ENCODE measurements around the gene GCN1. TPM values are rescaled to one million over a fixed set of nuclear protein-coding genes. Genes with fewer than 3 reads are reported as not detected.
"Not testable (repeated sequence)": the region's sequence is repeated elsewhere in the genome, so short reads cannot be mapped to it uniquely, and the experiment has no call there.

Gene GCN1
- total RNA-seq, 2 experiments from 2014 or later: 217 to 343 TPM

GRCh38 chr12:120199595-120200306 lies 5.2 kb upstream of the GCN1 start:
- TSS peak; percentile 68 for BruUV-seq (replicated peaks)
- peak; percentile 33 for DNase-seq (ENCODE audit: low spot score)
- Histone ChIP-seq H3K79me2 (ENCODE audit: insufficient read depth, low read depth, low read length) (peaks cover 64% of the 10 kb centered on the region), H3K4me3 (ENCODE audit: low read depth, low read length, poor library complexity, severe bottlenecking) (peak overlapping the region; percentile 90), H3K9me2 (ENCODE audit: insufficient read depth, low read length) (no peaks in the 10 kb centered on the region), H3K4me1 (ENCODE audit: insufficient read depth, low read length, poor library complexity, severe bottlenecking) (peaks cover 55% of the 10 kb centered on the region), H3K36me3 (ENCODE audit: insufficient read depth, low read length) (peaks cover 58% of the 10 kb centered on the region), H4K20me1 (ENCODE audit: insufficient read depth, low read length) (peaks cover 27% of the 10 kb centered on the region), H3K4me2 (ENCODE audit: low read length) (peak overlapping the region; percentile 92), H3K27ac (ENCODE audit: low read depth, low read length, poor library complexity, severe bottlenecking) (peak overlapping the region; percentile 87), H3K9me3 (ENCODE audit: low read length) (no peaks in the 10 kb centered on the region), H2AFZ (ENCODE audit: low read length) (no peak overlapping the region)
- no peak for TF ChIP-seq EZH2phosphoT487 (IDR thresholded peaks at IDR 0.05; ENCODE audit: borderline replicate concordance, low read depth, low read length)
- TF ChIP-seq, protein P1, sequence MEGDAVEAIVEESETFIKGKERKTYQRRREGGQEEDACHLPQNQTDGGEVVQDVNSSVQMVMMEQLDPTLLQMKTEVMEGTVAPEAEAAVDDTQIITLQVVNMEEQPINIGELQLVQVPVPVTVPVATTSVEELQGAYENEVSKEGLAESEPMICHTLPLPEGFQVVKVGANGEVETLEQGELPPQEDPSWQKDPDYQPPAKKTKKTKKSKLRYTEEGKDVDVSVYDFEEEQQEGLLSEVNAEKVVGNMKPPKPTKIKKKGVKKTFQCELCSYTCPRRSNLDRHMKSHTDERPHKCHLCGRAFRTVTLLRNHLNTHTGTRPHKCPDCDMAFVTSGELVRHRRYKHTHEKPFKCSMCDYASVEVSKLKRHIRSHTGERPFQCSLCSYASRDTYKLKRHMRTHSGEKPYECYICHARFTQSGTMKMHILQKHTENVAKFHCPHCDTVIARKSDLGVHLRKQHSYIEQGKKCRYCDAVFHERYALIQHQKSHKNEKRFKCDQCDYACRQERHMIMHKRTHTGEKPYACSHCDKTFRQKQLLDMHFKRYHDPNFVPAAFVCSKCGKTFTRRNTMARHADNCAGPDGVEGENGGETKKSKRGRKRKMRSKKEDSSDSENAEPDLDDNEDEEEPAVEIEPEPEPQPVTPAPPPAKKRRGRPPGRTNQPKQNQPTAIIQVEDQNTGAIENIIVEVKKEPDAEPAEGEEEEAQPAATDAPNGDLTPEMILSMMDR (conservative IDR thresholded peaks at IDR 0.05; ENCODE audit: low read length): no peak
- intact Hi-C loops (cut with micrococcal nuclease; ENCODE audit: unreplicated experiment): loop anchor here (2.0 kb wide), 1 partner anchor 33 kb away; no protein-coding TSS in a partner anchor
- ChIA-PET POLR2A (interaction anchor here (1.0 to 6.1 kb wide), 5 partner anchors 10 to 80 kb away, joined by 4 to 91 read pairs (median 73); partner anchors contain the start of gene RAB35), CTCF (ENCODE audit: unreplicated experiment) (no interaction called here)

GRCh38 chr12:120199025-120199424 lies 4.5 kb upstream of the GCN1 start:
- Histone ChIP-seq H3K9me3 (ENCODE audit: low read length) (no peaks in the 10 kb centered on the region), H3K27ac (ENCODE audit: low read depth, low read length, poor library complexity, severe bottlenecking) (peak overlapping the region; percentile 87), H3K36me3 (ENCODE audit: insufficient read depth, low read length) (peaks cover 58% of the 10 kb centered on the region), H3K4me1 (ENCODE audit: insufficient read depth, low read length, poor library complexity, severe bottlenecking) (peaks cover 55% of the 10 kb centered on the region), H3K4me3 (ENCODE audit: low read depth, low read length, poor library complexity, severe bottlenecking) (peak overlapping the region; percentile 90), H3K4me2 (ENCODE audit: low read length) (peak overlapping the region; percentile 92), H3K79me2 (ENCODE audit: insufficient read depth, low read depth, low read length) (peaks cover 71% of the 10 kb centered on the region), H4K20me1 (ENCODE audit: insufficient read depth, low read length) (peaks cover 27% of the 10 kb centered on the region), H2AFZ (ENCODE audit: low read length) (no peak overlapping the region), H3K9me2 (ENCODE audit: insufficient read depth, low read length) (no peaks in the 10 kb centered on the region)
- TF ChIP-seq EZH2phosphoT487 (IDR thresholded peaks at IDR 0.05; ENCODE audit: borderline replicate concordance, low read depth, low read length): no peak
- TF ChIP-seq, protein P1 (conservative IDR thresholded peaks at IDR 0.05; ENCODE audit: low read length): no peak
- intact Hi-C loops (cut with micrococcal nuclease; ENCODE audit: unreplicated experiment): no loop called here
- no peak for DNase-seq (ENCODE audit: low spot score)
- POLR2A ChIA-PET: interaction anchor here (3.7 to 6.1 kb wide), 2 partner anchors 32 to 79 kb away, joined by 86 to 91 read pairs; partner anchors contain the start of gene RAB35
- CTCF ChIA-PET (ENCODE audit: unreplicated experiment): no interaction called here
- no TSS peak for BruUV-seq (replicated peaks)

- H3K4me2 ChIP-seq (ENCODE audit: low read length): peak overlapping the region; percentile 92
- H3K9me2 ChIP-seq (ENCODE audit: insufficient read depth, low read length): no peaks in the 10 kb centered on the region
- H3K79me2 ChIP-seq (ENCODE audit: insufficient read depth, low read depth, low read length): peaks cover 86% of the 10 kb centered on the region
- TF ChIP-seq EZH2phosphoT487 (IDR thresholded peaks at IDR 0.05; ENCODE audit: borderline replicate concordance, low read depth, low read length): no peak
- TF ChIP-seq, protein P1 (conservative IDR thresholded peaks at IDR 0.05; ENCODE audit: low read length): no peak
- CTCF ChIA-PET (ENCODE audit: unreplicated experiment): no interaction called here
- peak overlapping the region; percentile 90 for H3K4me3 ChIP-seq (ENCODE audit: low read depth, low read length, poor library complexity, severe bottlenecking)
- TSS peak; percentile 11 for BruUV-seq (replicated peaks)
- DNase-seq (ENCODE audit: low spot score): no peak
- peak overlapping the region; percentile 95 for H3K27ac ChIP-seq (ENCODE audit: low read depth, low read length, poor library complexity, severe bottlenecking)
- no peaks in the 10 kb centered on the region for H3K9me3 ChIP-seq (ENCODE audit: low read length)
- peaks cover 61% of the 10 kb centered on the region for H3K36me3 ChIP-seq (ENCODE audit: insufficient read depth, low read length)
- intact Hi-C loops (cut with micrococcal nuclease; ENCODE audit: unreplicated experiment): no loop called here
- H3K4me1 ChIP-seq (ENCODE audit: insufficient read depth, low read length, poor library complexity, severe bottlenecking): peaks cover 63% of the 10 kb centered on the region
- H2AFZ ChIP-seq (ENCODE audit: low read length): no peak overlapping the region
- H4K20me1 ChIP-seq (ENCODE audit: insufficient read depth, low read length): peaks cover 27% of the 10 kb centered on the region
- POLR2A ChIA-PET: interaction anchor here (0.6 kb wide), 2 partner anchors 9 to 34 kb away, joined by 3 read pairs; no protein-coding TSS in a partner anchor
Observed at GRCh38 chr12:120197542-120197887, 3.0 kb upstream of the GCN1 start.

GRCh38 chr12:120196817-120197541 lies 2.5 kb upstream of the GCN1 start:
- Histone ChIP-seq H3K36me3 (ENCODE audit: insufficient read depth, low read length) (peaks cover 64% of the 10 kb centered on the region), H3K4me1 (ENCODE audit: insufficient read depth, low read length, poor library complexity, severe bottlenecking) (peaks cover 63% of the 10 kb centered on the region), H3K27ac (ENCODE audit: low read depth, low read length, poor library complexity, severe bottlenecking) (peak overlapping the region; percentile 95), H3K79me2 (ENCODE audit: insufficient read depth, low read depth, low read length) (peaks cover 86% of the 10 kb centered on the region), H3K4me3 (ENCODE audit: low read depth, low read length, poor library complexity, severe bottlenecking) (peak overlapping the region; percentile 90), H3K4me2 (ENCODE audit: low read length) (peak overlapping the region; percentile 92), H4K20me1 (ENCODE audit: insufficient read depth, low read length) (peaks cover 27% of the 10 kb centered on the region)
- H3K9me2 ChIP-seq (ENCODE audit: insufficient read depth, low read length); DNase-seq (ENCODE audit: low spot score); BruUV-seq (replicated peaks); CTCF ChIA-PET (ENCODE audit: unreplicated experiment); H2AFZ ChIP-seq (ENCODE audit: low read length); H3K9me3 ChIP-seq (ENCODE audit: low read length); intact Hi-C loops (cut with micrococcal nuclease; ENCODE audit: unreplicated experiment): not testable (repeated sequence)
- POLR2A ChIA-PET: interaction anchor here (0.6 to 1.3 kb wide), 8 partner anchors 8 to 94 kb away, joined by 3 to 5 read pairs (median 4); partner anchors contain the start of genes RAB35 and RNU4-2

Measured in OCI-LY7 (cell line).